ENCODE results near the gene ENOX1. TPM values are rescaled to one million over a fixed set of nuclear protein-coding genes. Genes with fewer than 3 reads are reported as not detected.

Gene ENOX1
- total RNA-seq, 1 donor = 2.2 TPM

DNA sequence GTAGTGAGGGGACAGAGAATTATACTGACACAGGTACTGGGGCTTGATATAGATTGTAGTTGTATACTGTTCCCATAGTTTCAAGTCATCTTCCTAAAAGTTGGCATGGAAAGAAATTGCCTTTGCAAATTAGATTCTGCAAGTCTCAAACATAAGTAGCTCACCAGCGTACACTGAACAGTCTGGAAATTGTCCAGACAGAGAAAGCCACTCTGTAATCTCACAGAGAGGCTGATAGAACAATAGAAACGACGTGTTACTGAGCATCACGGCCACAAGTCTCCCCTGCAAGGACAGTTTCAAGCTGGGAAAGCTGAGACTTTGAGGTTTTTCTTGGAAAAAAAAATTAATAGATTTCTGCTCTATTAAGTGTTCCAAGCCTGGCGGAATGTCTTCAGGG is 534.8 kb downstream of the ENOX1 start:
- no peak overlapping the region for H3K4me3 ChIP-seq (ENCODE audit: low read depth, low read length)

DNA sequence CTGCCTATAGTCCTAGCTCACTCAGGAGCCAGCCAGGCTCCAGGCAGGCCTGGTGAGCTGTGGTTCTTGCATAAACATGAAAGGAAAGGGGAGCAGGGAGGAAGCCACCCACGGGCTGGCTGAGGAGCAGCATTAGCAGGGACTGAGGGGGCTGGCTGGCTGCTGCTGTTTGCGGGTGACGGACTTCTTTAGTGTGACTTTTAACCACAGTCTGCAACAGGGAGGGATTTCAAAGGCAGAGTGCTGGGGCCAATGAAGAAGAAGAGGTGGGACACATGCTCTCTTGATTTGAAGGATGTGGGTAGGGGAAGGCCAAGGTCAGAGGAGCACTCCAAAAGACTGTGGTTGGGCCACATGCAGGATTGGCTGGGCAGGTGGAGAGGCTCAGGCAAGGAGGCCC is 540.4 kb downstream of the ENOX1 start:
- no peak for DNase-seq (ENCODE audit: low read depth)
- H3K4me3 ChIP-seq (ENCODE audit: low read depth, low read length) = no peak overlapping the region
- TF ChIP-seq, protein P1, sequence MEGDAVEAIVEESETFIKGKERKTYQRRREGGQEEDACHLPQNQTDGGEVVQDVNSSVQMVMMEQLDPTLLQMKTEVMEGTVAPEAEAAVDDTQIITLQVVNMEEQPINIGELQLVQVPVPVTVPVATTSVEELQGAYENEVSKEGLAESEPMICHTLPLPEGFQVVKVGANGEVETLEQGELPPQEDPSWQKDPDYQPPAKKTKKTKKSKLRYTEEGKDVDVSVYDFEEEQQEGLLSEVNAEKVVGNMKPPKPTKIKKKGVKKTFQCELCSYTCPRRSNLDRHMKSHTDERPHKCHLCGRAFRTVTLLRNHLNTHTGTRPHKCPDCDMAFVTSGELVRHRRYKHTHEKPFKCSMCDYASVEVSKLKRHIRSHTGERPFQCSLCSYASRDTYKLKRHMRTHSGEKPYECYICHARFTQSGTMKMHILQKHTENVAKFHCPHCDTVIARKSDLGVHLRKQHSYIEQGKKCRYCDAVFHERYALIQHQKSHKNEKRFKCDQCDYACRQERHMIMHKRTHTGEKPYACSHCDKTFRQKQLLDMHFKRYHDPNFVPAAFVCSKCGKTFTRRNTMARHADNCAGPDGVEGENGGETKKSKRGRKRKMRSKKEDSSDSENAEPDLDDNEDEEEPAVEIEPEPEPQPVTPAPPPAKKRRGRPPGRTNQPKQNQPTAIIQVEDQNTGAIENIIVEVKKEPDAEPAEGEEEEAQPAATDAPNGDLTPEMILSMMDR (IDR thresholded peaks at IDR 0.05; ENCODE audit: insufficient read depth, low read depth, low read length) = no peak

More for the DNA sequence above, 534.8 kb downstream of the ENOX1 start:
- TF ChIP-seq, protein P1 (IDR thresholded peaks at IDR 0.05; ENCODE audit: insufficient read depth, low read depth, low read length) = no peak
- no peak for DNase-seq (ENCODE audit: low read depth)

DNA sequence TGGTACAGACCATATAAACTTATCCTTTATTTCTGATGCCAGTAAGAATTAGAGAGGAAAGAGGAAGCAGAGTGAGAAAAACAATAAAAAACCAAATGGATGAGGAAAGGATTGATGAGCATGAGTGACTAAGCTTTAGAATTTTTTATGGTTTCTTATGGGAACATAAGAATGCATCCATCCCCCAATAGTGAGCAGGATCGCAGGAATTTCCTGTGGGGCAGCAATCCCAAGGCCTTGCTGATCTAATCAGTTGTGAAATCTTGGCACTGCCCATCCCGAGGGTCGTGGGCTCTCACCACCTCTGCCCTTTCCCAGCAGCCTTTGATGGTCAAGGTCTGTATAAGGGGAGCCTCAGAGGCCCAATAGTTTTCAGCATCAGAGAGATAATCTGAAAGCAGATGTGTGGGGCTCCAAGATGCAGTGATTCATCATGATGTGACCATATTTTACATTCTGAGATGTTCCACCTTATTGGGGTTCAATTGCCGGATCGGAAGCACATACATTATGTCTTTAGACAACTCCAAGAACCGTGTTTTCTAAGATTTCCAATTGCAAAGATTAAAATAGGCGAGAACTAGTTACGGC is 541.3 kb downstream of the ENOX1 start:
- TF ChIP-seq, protein P1 (IDR thresholded peaks at IDR 0.05; ENCODE audit: insufficient read depth, low read depth, low read length) = no peak
- H3K4me3 ChIP-seq (ENCODE audit: low read depth, low read length) = no peak overlapping the region
- peak; percentile 81 for DNase-seq (ENCODE audit: low read depth)

DNA sequence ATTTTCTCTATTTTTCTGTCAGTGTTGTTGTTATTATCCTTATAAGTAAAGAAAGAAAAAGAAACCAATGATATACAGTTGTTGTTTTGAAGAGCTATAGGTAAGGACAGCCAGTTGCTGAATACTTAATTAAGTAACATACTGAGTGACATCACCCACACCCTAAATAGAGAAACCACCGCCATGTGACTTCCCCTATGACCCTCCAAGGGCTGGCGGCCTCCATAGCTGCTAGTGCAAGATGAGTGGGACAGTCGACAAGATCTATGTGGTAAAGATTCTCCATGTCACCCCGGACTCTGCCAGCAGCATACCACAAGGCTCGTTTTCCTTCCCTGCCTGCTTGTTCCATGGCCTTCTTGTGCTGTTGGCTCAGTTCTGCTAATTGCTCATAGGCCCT is 542.3 kb downstream of the ENOX1 start:
- H3K4me3 ChIP-seq (ENCODE audit: low read depth, low read length) = no peak overlapping the region
- no peak for DNase-seq (ENCODE audit: low read depth)
- TF ChIP-seq, protein P1 (IDR thresholded peaks at IDR 0.05; ENCODE audit: insufficient read depth, low read depth, low read length) = no peak

DNA sequence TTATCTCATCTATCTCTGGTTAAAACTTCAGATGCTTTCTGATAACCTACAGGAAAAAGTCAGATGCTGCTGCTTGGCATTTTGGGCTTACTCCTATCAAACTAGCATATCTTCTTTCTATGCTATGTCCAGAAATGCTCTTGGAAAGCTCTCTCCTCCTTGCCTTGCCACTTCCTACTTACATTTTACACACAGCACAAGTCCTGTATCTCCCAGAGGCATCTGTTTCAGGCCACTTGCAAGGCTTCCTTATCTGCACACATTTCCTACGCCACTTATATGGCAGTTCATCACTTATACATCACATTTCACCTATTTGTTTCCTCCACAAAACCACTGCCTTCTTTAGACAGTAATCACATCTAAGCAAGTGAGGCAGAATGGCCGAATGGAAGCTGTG is 543.1 kb downstream of the ENOX1 start:
- H3K4me3 ChIP-seq (ENCODE audit: low read depth, low read length) = no peak overlapping the region
- TF ChIP-seq, protein P1 (IDR thresholded peaks at IDR 0.05; ENCODE audit: insufficient read depth, low read depth, low read length) = no peak
- peak; percentile 25 for DNase-seq (ENCODE audit: low read depth)

DNA sequence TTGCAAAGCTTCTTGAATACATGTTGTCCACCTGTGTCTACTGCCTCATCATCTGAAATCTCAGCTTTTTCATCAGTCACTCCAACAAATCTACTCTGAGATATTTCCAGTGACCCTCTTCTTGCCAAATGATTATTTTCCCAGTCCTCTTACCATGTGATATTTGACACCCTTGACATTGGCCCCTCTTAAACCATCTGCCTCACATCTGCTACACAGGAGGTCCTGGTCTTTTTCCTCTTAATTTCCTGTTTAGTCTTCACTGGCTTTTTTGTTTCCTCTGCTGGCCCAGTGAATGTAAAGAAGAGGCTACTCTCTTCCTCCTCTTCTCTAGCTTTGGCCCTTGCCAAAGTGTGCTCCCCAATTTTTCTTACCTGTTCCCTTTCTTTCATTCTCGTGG is 544.7 kb downstream of the ENOX1 start:
- TF ChIP-seq, protein P1 (IDR thresholded peaks at IDR 0.05; ENCODE audit: insufficient read depth, low read depth, low read length) = no peak
- H3K4me3 ChIP-seq (ENCODE audit: low read depth, low read length) = no peak overlapping the region
- peak; percentile 28 for DNase-seq (ENCODE audit: low read depth)

DNA sequence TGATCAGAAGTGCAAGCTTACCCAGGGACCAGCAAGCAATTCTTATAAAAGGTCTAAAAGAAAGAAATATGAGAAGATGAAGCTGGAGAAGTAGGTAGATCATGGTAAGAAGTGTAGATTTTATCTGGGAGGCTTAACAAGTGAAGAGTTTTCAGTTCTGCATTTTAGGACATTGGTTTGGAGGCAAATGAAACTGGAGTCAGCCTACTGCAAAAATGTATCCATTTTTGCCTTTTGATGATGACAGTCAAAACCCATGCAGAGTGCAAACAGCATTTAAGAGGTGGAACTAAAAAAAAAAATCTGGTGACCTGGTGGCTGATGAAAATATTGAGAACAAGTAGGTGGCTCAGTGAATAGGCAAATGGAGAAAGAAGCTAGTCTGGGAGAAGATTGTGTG is 546.5 kb downstream of the ENOX1 start:
- H3K4me3 ChIP-seq (ENCODE audit: low read depth, low read length) = no peak overlapping the region
- DNase-seq (ENCODE audit: low read depth) = no peak
- TF ChIP-seq, protein P1 (IDR thresholded peaks at IDR 0.05; ENCODE audit: insufficient read depth, low read depth, low read length) = no peak
